Fibroblast of skin of right biceps (primary cell): ENCODE data around the gene HNRNPA2B1.
"Not testable (repeated sequence)": the region's sequence is repeated elsewhere in the genome, so short reads cannot be mapped to it uniquely, and the experiment has no call there.

Source experiments
- DNase-seq: peaks from one replicate; pipeline ENCODE4 v3.0.0-alpha.2; 2013

The HNRNPA2B1 gene

DNA sequence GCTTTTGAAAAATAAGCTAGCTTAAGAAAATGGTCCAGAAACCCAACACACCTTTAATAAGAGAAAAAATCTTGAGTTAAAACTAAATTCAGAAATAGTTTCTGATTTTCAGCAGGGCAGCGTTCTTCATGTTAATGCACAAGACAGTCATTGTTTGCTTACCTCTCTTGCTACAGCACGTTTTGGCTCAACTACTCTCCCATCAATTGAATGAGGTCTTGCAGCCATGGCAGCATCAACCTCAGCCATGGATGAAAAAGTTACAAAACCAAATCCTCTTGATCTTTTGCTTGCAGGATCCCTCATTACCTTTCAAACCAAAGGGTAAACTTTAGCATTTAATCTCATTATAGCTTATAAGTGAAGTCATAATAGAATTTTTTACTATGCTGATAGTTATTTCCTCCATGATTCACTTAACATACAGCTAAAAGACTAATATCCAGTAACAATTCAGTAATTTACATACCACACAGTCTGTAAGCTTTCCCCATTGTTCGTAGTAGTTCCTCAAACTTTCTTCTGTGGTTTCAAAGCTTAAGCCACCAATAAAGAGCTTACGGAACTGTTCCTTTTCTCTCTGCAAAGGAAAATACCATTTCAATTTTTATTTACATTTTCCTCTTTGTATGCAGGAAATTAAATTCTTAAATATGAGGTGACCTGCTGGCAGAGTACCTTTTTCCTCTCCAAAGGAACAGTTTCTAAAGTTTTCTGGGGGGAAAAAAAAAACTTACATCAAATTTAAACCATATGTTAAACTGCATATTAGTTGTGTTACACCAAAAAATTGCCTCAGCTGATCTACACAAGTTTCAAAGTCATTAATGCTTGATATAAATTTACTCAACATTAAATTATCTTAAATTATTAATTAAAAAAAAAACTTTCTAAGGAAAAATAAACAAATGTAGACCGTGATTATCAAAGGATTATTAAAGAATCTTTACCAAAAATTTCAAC, 3.1 kb downstream of the HNRNPA2B1 start:
- DNase-seq: no peak

DNA sequence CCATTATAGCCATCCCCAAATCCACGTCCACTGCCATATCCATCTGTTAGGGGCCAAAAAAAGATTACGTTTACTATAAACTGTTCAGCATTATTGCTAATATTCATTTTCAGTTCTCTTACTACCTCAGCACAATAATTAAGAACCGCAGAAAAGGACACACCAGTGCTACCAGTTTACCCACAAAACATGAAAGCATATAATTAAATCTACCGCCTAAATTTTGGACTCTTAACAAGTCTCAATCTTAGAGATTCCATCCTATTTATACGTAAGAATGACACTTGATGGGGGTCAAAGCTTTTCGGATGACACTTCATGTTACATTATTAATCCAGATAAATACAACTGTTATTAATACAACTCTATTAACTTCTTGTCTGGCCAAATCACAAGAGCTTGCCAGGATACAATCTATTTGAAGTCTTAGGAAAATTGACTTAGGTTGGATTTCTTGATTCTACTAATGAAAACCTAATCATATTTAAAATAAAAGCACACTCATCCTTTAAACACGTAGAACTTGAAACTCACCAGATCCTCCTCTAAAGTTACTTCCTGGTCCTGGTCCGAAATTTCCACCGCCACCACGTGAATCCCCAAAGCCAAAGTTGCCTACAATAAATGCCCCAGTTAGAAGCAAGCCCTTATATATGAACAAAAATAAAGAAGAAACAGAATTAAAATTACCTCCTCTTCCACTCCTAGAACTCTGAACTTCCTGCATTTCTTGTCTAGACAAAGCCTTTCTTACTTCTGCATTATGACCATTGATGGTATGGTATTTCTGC, 4.5 kb downstream of the HNRNPA2B1 start:
- DNase-seq: no peak

GRCh38 chr7:26195182-26195581, 5.4 kb downstream of the HNRNPA2B1 start:
- DNase-seq: no peak

DNA sequence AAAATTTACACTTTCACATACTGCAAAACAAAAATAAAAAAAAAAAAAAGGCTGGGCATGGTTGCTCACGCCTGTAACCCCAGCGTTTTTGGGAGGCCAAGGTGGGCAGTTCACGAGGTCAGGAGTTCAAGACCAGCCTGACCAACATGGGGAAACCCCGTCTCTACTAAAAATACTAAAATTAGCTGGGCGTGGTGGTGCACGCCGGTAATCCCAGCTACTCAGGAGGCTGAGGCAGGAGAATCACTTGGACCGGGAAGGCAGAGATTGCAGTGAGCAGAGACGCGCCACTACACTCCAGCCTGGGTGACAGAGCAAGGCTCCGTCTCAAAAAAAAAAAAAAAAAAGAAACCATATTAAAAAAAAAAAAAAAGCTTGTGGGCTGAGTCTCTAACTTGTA, 5.8 kb downstream of the HNRNPA2B1 start:
- not testable (repeated sequence) for DNase-seq

GRCh38 chr7:26193432-26194207, 6.9 kb downstream of the HNRNPA2B1 start:
- no peak for DNase-seq

DNA sequence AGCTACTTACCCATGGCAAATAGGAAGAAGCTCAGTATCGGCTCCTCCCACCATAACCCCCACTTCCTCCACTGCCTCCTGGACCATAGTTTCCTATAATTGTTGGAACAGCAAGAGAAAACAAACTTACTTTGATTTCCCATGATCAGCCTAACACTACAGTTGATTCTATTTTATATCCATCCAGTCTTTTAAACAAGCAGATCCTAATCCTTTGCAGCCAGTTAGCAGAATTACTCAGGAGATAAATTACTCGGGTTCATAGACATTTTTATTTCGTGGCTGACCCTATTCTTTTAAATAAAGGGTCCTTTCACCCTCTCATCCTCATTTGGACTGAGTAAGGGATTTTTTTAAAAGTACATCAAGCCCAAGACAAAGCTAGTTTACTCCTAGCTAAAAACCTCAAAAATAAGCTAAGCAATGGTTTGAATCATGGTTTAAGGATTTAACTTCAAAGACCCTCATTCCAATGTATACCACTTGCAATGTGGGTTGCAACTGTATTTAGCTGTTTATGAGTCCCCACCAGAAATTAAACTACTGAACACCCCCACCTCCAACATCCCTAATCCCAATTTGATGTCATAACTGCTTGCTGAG, 8.0 kb downstream of the HNRNPA2B1 start:
- no peak for DNase-seq

DNA sequence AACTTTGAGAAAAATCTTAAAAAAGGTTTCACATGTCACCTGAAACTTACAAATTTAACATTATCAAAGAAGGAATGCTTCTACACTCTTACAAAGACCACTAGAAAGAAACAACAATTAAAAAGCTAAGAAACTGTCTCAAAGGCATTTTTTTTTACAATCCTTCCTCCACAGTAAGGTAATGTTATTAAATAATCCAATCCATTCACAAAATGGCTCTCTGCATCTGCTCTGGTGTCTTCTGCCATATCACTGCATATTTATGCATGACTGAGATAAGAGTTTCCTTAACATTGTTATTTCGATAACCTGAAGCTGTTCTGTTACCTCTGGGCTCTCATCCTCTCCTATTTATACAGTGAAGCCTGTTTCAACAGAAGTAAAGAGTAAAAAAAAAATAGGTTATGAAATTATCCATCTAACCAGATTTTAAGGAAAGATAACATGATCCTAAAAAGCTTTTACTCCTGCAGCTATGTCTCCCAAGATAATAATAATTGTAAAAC, 8.5 kb downstream of the HNRNPA2B1 start:
- no peak for DNase-seq

DNA sequence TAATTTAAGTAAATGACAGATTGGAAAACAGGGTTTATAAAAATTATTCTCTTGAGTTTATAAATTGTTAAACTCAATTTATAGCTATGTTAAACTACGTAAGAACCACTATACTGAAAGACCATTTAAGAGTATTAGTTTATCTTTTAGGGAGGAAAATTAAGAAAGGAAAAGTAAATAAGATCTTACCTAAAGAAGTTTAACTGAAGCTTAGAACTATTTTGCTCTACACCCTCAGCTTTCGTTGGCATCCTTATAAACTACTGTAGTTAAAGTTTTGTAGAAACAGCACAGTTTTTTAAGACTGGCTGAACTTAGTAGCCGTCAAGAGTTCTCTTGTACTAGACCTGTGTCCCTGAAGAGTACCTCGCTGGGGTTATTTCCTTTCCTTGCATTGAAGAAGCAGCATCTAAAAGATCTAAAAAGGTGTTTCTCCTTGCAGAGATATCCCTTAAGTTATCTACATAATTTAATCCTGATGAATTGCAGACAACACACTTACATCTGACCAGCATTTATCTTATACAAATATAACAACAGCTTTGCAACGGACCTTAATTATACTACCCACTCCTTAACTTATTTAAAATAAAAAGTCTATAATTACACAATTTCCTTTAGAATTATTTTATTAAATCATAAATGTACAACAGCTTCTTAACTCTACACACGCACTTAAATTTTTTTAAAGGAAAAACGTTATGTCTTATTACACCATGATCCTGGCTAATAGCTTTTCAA, 9.1 kb downstream of the HNRNPA2B1 start:
- no peak for DNase-seq

GRCh38 chr7:26190417-26190869, 10.1 kb downstream of the HNRNPA2B1 start:
- DNase-seq: no peak

DNA sequence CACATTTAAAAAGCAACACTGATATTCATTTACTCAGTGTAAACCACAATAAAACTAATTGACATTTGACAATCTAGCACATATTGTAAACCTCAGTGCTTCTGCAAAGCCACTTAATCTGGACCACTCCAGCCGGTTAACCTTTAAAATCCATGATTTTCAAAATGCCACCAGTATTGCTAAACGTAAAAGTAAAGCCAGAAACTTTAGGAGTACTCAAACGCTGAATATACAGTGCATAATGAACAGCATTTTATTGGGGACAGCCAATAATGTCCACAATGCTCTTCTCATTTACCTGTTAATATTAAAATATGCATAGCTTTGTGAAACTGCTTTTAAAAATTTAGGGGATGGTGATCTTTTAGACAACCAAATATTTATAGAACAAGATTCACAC, 10.8 kb downstream of the HNRNPA2B1 start:
- no peak for DNase-seq

- DNase-seq: no peak
Measured at GRCh38 chr7:26188957-26189541, 11.5 kb downstream of the HNRNPA2B1 start.

DNA sequence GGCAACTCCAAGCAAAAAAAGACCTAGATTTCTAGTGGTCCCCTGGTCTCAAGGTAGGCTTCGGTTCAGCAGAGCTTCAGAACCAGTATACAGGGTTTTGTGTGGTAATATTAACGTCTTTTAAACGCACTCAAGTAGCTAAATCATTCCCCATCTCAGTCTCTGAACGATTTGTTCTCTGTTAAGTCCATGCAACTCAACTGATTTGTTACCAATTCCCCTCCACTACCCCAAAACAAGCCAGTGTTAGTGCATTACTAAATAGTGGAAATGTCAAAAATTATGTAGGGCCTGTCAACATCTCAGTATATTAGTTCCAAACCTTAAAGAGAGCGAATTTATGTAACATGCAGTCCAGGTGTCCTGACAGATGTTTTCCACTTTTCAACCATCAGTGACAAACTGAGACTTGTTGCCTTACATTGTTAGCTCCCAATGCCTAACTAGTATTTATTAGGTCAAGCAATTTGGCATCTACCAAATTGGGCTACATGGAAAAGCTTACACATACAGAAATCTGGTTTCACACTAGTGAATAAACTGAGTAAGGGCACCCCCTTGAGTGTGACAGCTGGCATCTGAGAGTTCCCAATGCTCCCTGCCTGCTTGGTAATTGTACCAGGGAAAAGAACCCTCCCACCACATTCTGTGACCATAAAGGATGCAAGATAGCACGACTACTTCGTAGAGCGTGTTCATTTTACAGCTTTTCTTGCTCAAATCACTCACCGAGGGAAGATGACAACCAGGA, 12.2 kb downstream of the HNRNPA2B1 start:
- DNase-seq: no peak

DNA sequence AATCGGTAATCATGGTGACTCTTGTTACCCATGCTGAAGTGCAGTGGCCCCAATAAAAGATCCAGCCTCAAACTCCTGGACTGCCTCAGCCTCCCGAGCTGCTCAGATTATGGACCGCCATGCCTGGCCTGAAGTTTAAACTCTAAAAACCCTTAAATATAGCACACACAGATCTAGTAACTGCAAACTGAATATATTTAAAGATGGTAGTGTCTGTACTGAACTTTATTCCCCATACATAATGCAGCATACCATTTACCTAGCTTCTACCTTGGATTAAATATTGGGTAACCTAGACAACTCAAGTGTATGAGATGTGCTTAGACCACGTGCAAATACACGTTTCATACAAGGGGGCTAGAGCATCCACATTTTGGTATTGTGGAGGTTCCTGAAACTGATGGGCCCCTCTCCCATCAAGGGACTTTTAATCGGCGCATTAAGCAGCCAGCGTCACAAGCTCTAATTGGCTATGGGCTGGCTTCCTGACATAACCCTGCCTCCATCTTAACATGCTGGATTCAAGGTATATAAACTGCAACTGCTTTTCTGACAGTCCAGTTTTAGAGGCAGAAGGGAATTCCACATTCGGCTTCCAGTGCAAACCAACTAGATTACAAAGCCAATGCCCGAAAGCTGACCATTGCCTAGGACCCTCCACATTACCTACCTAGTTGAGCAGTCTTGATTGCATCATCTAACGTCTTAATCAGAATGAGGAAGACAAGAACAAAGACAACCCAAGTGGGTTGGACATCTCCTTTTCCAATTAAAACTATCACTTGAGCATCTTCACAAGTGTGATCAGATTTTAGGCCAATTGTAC, 13.0 kb downstream of the HNRNPA2B1 start:
- DNase-seq: peak; percentile 36

- no peak for DNase-seq
Measured at GRCh38 chr7:26186364-26187311, 13.9 kb downstream of the HNRNPA2B1 start.

DNA sequence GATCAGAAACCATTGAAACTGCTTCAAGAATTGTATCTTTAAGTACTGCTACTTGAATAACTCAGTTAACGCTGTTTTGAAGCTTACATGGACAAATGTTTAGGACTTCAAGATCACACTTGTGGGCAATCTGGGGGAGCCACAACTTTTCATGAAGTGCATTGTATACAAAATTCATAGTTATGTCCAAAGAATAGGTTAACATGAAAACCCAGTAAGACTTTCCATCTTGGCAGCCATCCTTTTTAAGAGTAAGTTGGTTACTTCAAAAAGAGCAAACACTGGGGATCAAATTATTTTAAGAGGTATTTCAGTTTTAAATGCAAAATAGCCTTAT, 14.7 kb downstream of the HNRNPA2B1 start:
- no peak for DNase-seq

- no peak for DNase-seq
Measured at GRCh38 chr7:26185131-26185843, 15.3 kb downstream of the HNRNPA2B1 start.

- DNase-seq: not testable (repeated sequence)
Measured at GRCh38 chr7:26184281-26185101, 16.1 kb downstream of the HNRNPA2B1 start.
